Measurements from ENCODE around the gene DOC2A.
"Not testable (repeated sequence)": the region's sequence is repeated elsewhere in the genome, so short reads cannot be mapped to it uniquely, and the experiment has no call there.

Gene DOC2A

GRCh38 chr16:29972992-29973383 is 37.8 kb downstream of the DOC2A start:
- DNase-seq = no peak

GRCh38 chr16:29972500-29972899 is 38.3 kb downstream of the DOC2A start:
- no peak for DNase-seq

GRCh38 chr16:29971304-29971703 is 39.5 kb downstream of the DOC2A start:
- no peak for DNase-seq

GRCh38 chr16:29968205-29968604 is 42.6 kb downstream of the DOC2A start:
- no peak for DNase-seq

- no peak for DNase-seq
These were observed 47.6 kb downstream of the DOC2A start for GRCh38 chr16:29963021-29963743.

GRCh38 chr16:29962344-29962994 is 48.4 kb downstream of the DOC2A start:
- peak; percentile 28 for DNase-seq

GRCh38 chr16:29961479-29962343 is 49.1 kb downstream of the DOC2A start, which contains the start of gene TMEM219:
TMEM219 (plus strand) TSS chr16:29962079; CDS start chr16:29963144, 1,065 bp downstream.
- peak; percentile 91 for DNase-seq

GRCh38 chr16:29961127-29961478 is 49.7 kb downstream of the DOC2A start:
- DNase-seq = no peak

GRCh38 chr16:29959821-29960220 is 51.0 kb downstream of the DOC2A start:
- not testable (repeated sequence) for DNase-seq

- no peak for DNase-seq
These were observed 51.5 kb downstream of the DOC2A start for GRCh38 chr16:29959293-29959692.

GRCh38 chr16:29958756-29959155 is 52.1 kb downstream of the DOC2A start:
- no peak for DNase-seq
